ENCODE measurements around the gene SDR42E2. TPM values are rescaled to one million over a fixed set of nuclear protein-coding genes. Genes with fewer than 3 reads are reported as not detected.

SDR42E2 gene
- total RNA-seq, 2 donors from 2014 or later, result not detected

GRCh38 chr16:22186517-22186916, 24.2 kb downstream of the SDR42E2 start:
- TF ChIP-seq CTCF (conservative IDR thresholded peaks at IDR 0.05), result peak; percentile 79
- peak; percentile 88 for DNase-seq
- Mint-ChIP-seq H3K9me3 (no peaks in the 10 kb centered on the region), H3K27ac (no peak overlapping the region), H3K27me3 (ENCODE audit: insufficient read depth) (no peaks in the 10 kb centered on the region), H3K4me3 (no peak overlapping the region), H3K4me1 (peaks cover 9% of the 10 kb centered on the region), H3K36me3 (ENCODE audit: low read depth) (no peaks in the 10 kb centered on the region)
- Histone ChIP-seq H3K9ac (ENCODE audit: extremely low read depth, low read length, poor library complexity, severe bottlenecking) (no peak overlapping the region), H3K27ac (ENCODE audit: low read depth, low read length) (no peak overlapping the region), H3K4me3 (ENCODE audit: low read length) (no peak overlapping the region), H3K4me1 (ENCODE audit: control insufficient read depth, insufficient read depth, low read length) (no peaks in the 10 kb centered on the region), H3K27me3 (ENCODE audit: control insufficient read depth, insufficient read depth, low read length, poor library complexity, severe bottlenecking) (peaks cover 10% of the 10 kb centered on the region), H3K9me3 (ENCODE audit: control insufficient read depth, low read length) (no peaks in the 10 kb centered on the region), H3K36me3 (ENCODE audit: control insufficient read depth, insufficient read depth, low read length) (no peaks in the 10 kb centered on the region)
- WGBS, 2 experiments (ENCODE audit: insufficient coverage in 1 of 2, insufficient read length in 1 of 2), result 43 to 71% methylated on average over 2 to 3 of the region's 3 CpGs

DNA sequence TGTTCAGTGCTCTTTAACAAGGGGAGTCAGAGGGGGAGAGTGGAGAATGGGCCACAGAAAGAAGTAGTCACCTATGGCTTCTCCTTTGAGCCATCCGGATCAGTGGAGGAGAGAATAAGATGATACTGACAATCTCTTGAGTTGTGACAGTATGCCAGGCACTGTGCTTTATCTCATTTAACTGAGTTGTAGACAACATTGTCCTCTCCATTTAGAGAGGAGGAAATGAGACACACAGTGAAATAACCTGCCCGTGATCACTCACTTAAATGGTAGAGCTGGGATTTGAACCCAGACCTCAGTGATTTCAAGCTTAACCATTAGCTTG, 25.9 kb downstream of the SDR42E2 start:
- no peak for DNase-seq
- Histone ChIP-seq H3K9ac (ENCODE audit: extremely low read depth, low read length, poor library complexity, severe bottlenecking) (no peak overlapping the region), H3K27me3 (ENCODE audit: control insufficient read depth, insufficient read depth, low read length, poor library complexity, severe bottlenecking) (peaks cover 10% of the 10 kb centered on the region), H3K36me3 (ENCODE audit: control insufficient read depth, insufficient read depth, low read length) (no peaks in the 10 kb centered on the region), H3K27ac (ENCODE audit: low read depth, low read length) (no peak overlapping the region), H3K4me1 (ENCODE audit: control insufficient read depth, insufficient read depth, low read length) (no peaks in the 10 kb centered on the region), H3K4me3 (ENCODE audit: low read length) (no peak overlapping the region), H3K9me3 (ENCODE audit: control insufficient read depth, low read length) (no peaks in the 10 kb centered on the region)
- no peak overlapping the region for H3K4me3 Mint-ChIP-seq
- no peak for TF ChIP-seq CTCF (conservative IDR thresholded peaks at IDR 0.05)
- H3K9me3 Mint-ChIP-seq, result no peaks in the 10 kb centered on the region
- H3K27me3 Mint-ChIP-seq (ENCODE audit: insufficient read depth), result peaks cover 2% of the 10 kb centered on the region
- no peak overlapping the region for H3K27ac Mint-ChIP-seq
- peaks cover 19% of the 10 kb centered on the region for H3K4me1 Mint-ChIP-seq
- no peaks in the 10 kb centered on the region for H3K36me3 Mint-ChIP-seq (ENCODE audit: low read depth)
- 93 to 98% methylated on average over 2 of the region's 2 CpGs for WGBS, 2 experiments (ENCODE audit: insufficient coverage in 1 of 2, insufficient read length in 1 of 2)

- Histone ChIP-seq H3K9me3 (ENCODE audit: control insufficient read depth, low read length) (no peaks in the 10 kb centered on the region), H3K27me3 (ENCODE audit: control insufficient read depth, insufficient read depth, low read length, poor library complexity, severe bottlenecking) (peaks cover 10% of the 10 kb centered on the region), H3K9ac (ENCODE audit: extremely low read depth, low read length, poor library complexity, severe bottlenecking) (no peak overlapping the region), H3K27ac (ENCODE audit: low read depth, low read length) (peak overlapping the region; percentile 24), H3K4me3 (ENCODE audit: low read length) (no peak overlapping the region), H3K36me3 (ENCODE audit: control insufficient read depth, insufficient read depth, low read length) (no peaks in the 10 kb centered on the region), H3K4me1 (ENCODE audit: control insufficient read depth, insufficient read depth, low read length) (no peaks in the 10 kb centered on the region)
- Mint-ChIP-seq H3K36me3 (ENCODE audit: low read depth) (no peaks in the 10 kb centered on the region), H3K27me3 (ENCODE audit: insufficient read depth) (peaks cover 2% of the 10 kb centered on the region), H3K9me3 (no peaks in the 10 kb centered on the region), H3K4me1 (peaks cover 19% of the 10 kb centered on the region), H3K27ac (no peak overlapping the region), H3K4me3 (peak overlapping the region; percentile 84)
- TF ChIP-seq CTCF (conservative IDR thresholded peaks at IDR 0.05), result peak; percentile 93
- 49 to 58% methylated on average over 5 to 8 of the region's 8 CpGs for WGBS, 2 experiments (ENCODE audit: insufficient coverage in 1 of 2, insufficient read length in 1 of 2)
- DNase-seq, result peak; percentile 83
Observed at GRCh38 chr16:22188595-22189442, 26.5 kb downstream of the SDR42E2 start.
